SK-N-MC (cell line): ENCODE measurements around the gene RAB4A.

Experiments
- EZH2 ChIP-seq: fragments of 200-600 bp; sonication (generic); IDR thresholded peaks from one replicate; pipeline ENCODE4 v1.6.1; 2017; ENCODE audit warnings: antibody characterized with exemption
- FOXP2 ChIP-seq: optimal IDR thresholded peaks from 2 replicates; pipeline ENCODE3; 2011; ENCODE audit warnings: mild to moderate bottlenecking, moderate library complexity; ENCODE audit not compliant: insufficient read depth; ENCODE audit errors: extremely low read length, control extremely low read depth
- POLR2AphosphoS5 ChIP-seq: IDR thresholded peaks from 2 replicates; pipeline ENCODE4 v1.6.1; 2012; ENCODE audit warnings: mild to moderate bottlenecking, low read depth, low read length, borderline replicate concordance

DNA sequence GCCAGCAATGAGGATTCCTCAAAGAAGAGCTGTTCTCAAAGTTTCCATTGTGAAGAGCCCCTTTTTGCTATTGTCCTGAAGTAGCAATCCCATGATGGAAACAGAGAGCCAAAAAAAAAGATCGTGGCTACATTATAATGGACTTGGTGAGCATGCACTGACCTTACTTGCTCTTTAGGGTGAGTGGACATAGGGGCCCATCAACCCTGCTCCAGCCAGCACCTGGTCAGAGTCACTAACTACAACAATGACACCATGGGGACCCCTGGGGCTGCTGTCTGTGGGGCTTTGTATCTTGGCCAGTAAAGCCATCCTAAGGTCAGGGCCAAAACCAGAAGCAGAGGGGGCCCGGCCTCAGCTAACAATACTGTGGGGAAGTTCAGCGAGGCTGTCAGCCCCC is 30.4 kb upstream of the RAB4A start:
- TF ChIP-seq EZH2 (no peak), POLR2AphosphoS5 (no peak), FOXP2 (no peak)
